Endodermal cell (in vitro differentiated cells): ENCODE results near the gene ARF4. TPM values are rescaled to one million over a fixed set of nuclear protein-coding genes. Genes with fewer than 3 reads are reported as not detected.

ENCODE experiments used
- DNase-seq: peaks from one replicate; pipeline ENCODE4 v3.0.0-alpha.2; 2017
- H3K27ac ChIP-seq: 2 replicates; pipeline ENCODE4 v1.5.1; 2013; ENCODE audit warnings: mild to moderate bottlenecking, low read depth, low read length, moderate library complexity
- H3K27me3 ChIP-seq: 2 replicates; pipeline ENCODE4 v1.6.1; 2013; ENCODE audit warnings: mild to moderate bottlenecking, low read length, moderate library complexity; ENCODE audit not compliant: insufficient read depth, control insufficient read depth, poor library complexity, severe bottlenecking
- H3K36me3 ChIP-seq: 2 replicates; pipeline ENCODE4 v1.7.0; 2013; ENCODE audit warnings: mild to moderate bottlenecking, low read length, moderate library complexity; ENCODE audit not compliant: control insufficient read depth, insufficient read depth
- H3K4me1 ChIP-seq: one replicate; pipeline ENCODE4 v1.7.0; 2013; ENCODE audit warnings: low read length; ENCODE audit not compliant: control insufficient read depth, insufficient read depth
- H3K4me3 ChIP-seq: 2 replicates; pipeline ENCODE4 v1.5.1; 2013; ENCODE audit warnings: mild to moderate bottlenecking, low read length, moderate library complexity
- H3K9ac ChIP-seq: 2 replicates; pipeline ENCODE4 v1.6.1; 2013; ENCODE audit warnings: mild to moderate bottlenecking, low read length, moderate library complexity; ENCODE audit not compliant: poor library complexity, severe bottlenecking; ENCODE audit errors: extremely low read depth
- H3K9me3 ChIP-seq: 2 replicates; pipeline ENCODE4 v1.6.1; 2013; ENCODE audit warnings: mild to moderate bottlenecking, low read length, moderate library complexity; ENCODE audit not compliant: control insufficient read depth
- H3K27ac Mint-ChIP-seq: 2 replicates; pipeline ENCODE4 v1.8.0; 2020; ENCODE audit warnings: mixed read lengths
- H3K27me3 Mint-ChIP-seq: 2 replicates; pipeline ENCODE4 v1.8.0; 2021; ENCODE audit warnings: mild to moderate bottlenecking, mixed read lengths; ENCODE audit not compliant: insufficient read depth
- H3K36me3 Mint-ChIP-seq: 2 replicates; pipeline ENCODE4 v1.8.0; 2020; ENCODE audit warnings: low read depth, mixed read lengths
- H3K4me1 Mint-ChIP-seq: 2 replicates; pipeline ENCODE4 v1.8.0; 2020; ENCODE audit warnings: mixed read lengths
- H3K4me3 Mint-ChIP-seq: 2 replicates; pipeline ENCODE4 v1.8.0; 2020; ENCODE audit warnings: mild to moderate bottlenecking, moderate library complexity, mixed read lengths
- H3K9me3 Mint-ChIP-seq: 2 replicates; pipeline ENCODE4 v1.8.0; 2020; ENCODE audit warnings: mild to moderate bottlenecking, mixed read lengths
- CTCF ChIP-seq: fragments of 200-600 bp; sonication (generic); conservative IDR thresholded peaks from 2 replicates; pipeline ENCODE4 v1.5.0; 2021; ENCODE audit warnings: antibody characterized with exemption, mild to moderate bottlenecking
- WGBS, 2 experiments: methylation state at CpG; one replicate each; pipeline versions ENCODE4 v1.1.5 to v1.1.7; 2013; ENCODE audit warnings: missing lambda C conversion rate in 2 of 2, mixed read lengths in 1 of 2; ENCODE audit not compliant: insufficient coverage in 1 of 2, insufficient read length in 1 of 2; 5-methylcytosine and 5-hydroxymethylcytosine counted together
- total RNA-seq, 2 donors: library from RNA; stranded (reverse); fragmentation: NEBNext Ultra II Directional in 1 of 2; extraction: Animal tissue kit (Norgen Biotek cat#: 25700) in 1 of 2; gene quantifications; 2 replicates in 1 of 2; 3 replicates in 1 of 2; pipeline ENCODE4 v1.2.1, GENCODE V29; 2021

ARF4 gene
- total RNA-seq, 2 donors from 2014 or later: 176 to 188 TPM

- H3K27me3 Mint-ChIP-seq: no peaks in the 10 kb centered on the region
- H3K9me3 Mint-ChIP-seq: peaks cover 1% of the 10 kb centered on the region
- H3K27ac ChIP-seq: peak within 1 kb of the TSS; percentile 48
- H3K4me1 Mint-ChIP-seq: peaks cover 13% of the 10 kb centered on the region
- WGBS, 2 experiments: 23 to 28% methylated on average over 39 to 54 of the region's 54 CpGs
- H3K36me3 Mint-ChIP-seq: peaks cover 12% of the 10 kb centered on the region
- peak within 1 kb of the TSS; percentile 98 for H3K27ac Mint-ChIP-seq
- peaks cover 5% of the 10 kb centered on the region for H3K9me3 ChIP-seq
- no peaks in the 10 kb centered on the region for H3K4me1 ChIP-seq
- H3K36me3 ChIP-seq: peaks cover 12% of the 10 kb centered on the region
- H3K27me3 ChIP-seq: peaks cover 10% of the 10 kb centered on the region
- TF ChIP-seq CTCF: peak; percentile 29
- DNase-seq: peak; percentile 93
- peak within 1 kb of the TSS; percentile 75 for H3K4me3 Mint-ChIP-seq
- H3K9ac ChIP-seq: peak within 1 kb of the TSS; percentile 60
- peak within 1 kb of the TSS; percentile 85 for H3K4me3 ChIP-seq
These were observed 41.2 kb downstream of the ARF4 start, which contains the start of gene PDE12 for GRCh38 chr3:57555738-57556458. PDE12 (plus strand) TSS chr3:57556274; CDS start chr3:57556380, 106 bp downstream.

- peaks cover 10% of the 10 kb centered on the region for H3K27me3 ChIP-seq
- Mint-ChIP-seq H3K4me1 (peaks cover 13% of the 10 kb centered on the region), H3K9me3 (peaks cover 1% of the 10 kb centered on the region), H3K27ac (peak overlapping the region; percentile 98), H3K36me3 (peaks cover 7% of the 10 kb centered on the region), H3K4me3 (peak overlapping the region; percentile 75), H3K27me3 (no peaks in the 10 kb centered on the region)
- H3K36me3 ChIP-seq: peaks cover 12% of the 10 kb centered on the region
- no peak for TF ChIP-seq CTCF
- WGBS, 2 experiments: 96 to 97% methylated on average over 5 to 8 of the region's 8 CpGs
- no peak for DNase-seq
- no peaks in the 10 kb centered on the region for H3K4me1 ChIP-seq
- H3K4me3 ChIP-seq: peak overlapping the region; percentile 85
- peaks cover 5% of the 10 kb centered on the region for H3K9me3 ChIP-seq
- no peak overlapping the region for H3K9ac ChIP-seq
- no peak overlapping the region for H3K27ac ChIP-seq
These were observed 41.8 kb downstream of the ARF4 start for GRCh38 chr3:57555306-57555705.

GRCh38 chr3:57546616-57547015 lies 50.5 kb downstream of the ARF4 start:
- H3K4me3 ChIP-seq: no peak overlapping the region
- WGBS, 2 experiments: 70 to 88% methylated on average over 1 of the region's 1 CpG
- Mint-ChIP-seq H3K27ac (no peak overlapping the region), H3K9me3 (no peaks in the 10 kb centered on the region), H3K36me3 (no peaks in the 10 kb centered on the region), H3K4me1 (peaks cover 15% of the 10 kb centered on the region), H3K27me3 (peaks cover 4% of the 10 kb centered on the region), H3K4me3 (no peak overlapping the region)
- H3K9ac ChIP-seq: no peak overlapping the region
- H3K36me3 ChIP-seq: no peaks in the 10 kb centered on the region
- TF ChIP-seq CTCF: no peak
- no peaks in the 10 kb centered on the region for H3K9me3 ChIP-seq
- no peak overlapping the region for H3K27ac ChIP-seq
- H3K27me3 ChIP-seq: peaks cover 17% of the 10 kb centered on the region
- no peak for DNase-seq
- H3K4me1 ChIP-seq: no peaks in the 10 kb centered on the region
